Stimulated activated CD4-positive, alpha-beta T cell treated with anti-CD3 and anti-CD28 coated beads, Interleukin-15, amount 100 ng/mL, for 1 hour (primary cell): ENCODE results near the gene TBC1D9B.

ENCODE experiments used
- DNase-seq, 2 donors: peaks; one replicate each; pipeline ENCODE4 v3.0.0-alpha.2; 2020; ENCODE audit warnings: low read depth in 1 of 2, low spot score in 1 of 2

The TBC1D9B gene

DNA sequence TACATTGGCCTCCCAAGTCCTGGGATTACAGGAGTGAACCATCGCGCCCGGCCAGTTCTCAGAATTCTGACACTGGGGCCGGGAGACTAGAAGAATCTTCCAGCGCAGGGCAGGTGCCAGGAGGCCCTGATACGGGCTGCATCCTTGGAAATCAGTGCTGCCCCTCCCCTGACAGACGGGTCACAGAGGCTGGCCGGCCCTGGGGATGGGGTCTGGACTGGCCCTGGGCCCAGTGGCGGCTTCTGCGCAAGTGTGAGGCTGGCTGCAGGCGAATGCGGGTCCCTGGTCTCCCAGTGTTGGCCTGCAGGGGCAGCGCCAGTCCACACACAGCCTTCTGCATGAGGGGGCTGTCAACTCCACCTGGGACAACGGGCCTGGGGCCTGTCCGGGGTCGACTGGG lies 831 bp upstream of the TBC1D9B start:
- no peak for DNase-seq

DNA sequence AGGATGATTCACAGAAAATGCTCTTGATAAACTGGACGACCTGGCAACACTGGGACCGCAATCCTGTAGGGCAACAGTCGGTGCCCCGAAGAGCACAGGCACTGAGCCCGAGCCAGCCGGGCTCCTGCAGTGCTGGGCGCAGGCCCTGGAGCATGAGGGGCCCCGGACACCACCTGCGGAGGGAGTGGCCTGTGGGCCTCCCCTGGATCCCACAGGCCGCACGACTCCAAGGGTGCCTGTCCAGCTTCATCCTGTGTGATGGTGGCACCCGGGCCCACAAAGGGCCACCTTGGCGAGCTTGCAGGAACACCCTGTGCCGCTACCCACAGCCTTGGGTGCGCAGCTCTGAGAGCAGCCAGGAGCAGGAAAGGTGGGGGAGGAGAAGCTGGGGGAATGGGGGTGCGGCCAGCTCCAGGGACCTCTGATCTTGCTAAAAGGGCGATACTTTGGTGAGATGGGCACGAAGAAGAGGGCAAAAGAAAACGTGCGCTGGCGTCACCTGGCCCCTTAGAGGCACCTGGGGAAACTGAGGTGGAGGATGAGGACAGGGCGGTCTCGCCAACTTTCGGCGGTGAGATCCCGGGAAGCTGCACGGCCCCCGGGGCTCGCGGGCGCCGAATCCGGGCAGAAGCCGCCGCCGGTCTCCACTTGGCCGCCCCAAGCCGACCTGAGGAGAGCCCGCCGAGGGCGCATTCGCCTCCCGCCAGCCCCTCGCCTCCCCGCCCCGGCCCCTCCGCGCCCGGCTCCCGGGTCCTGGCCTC lies 722 bp downstream of the TBC1D9B start:
- DNase-seq: peak in 1 of 2 donors; percentile 8

DNA sequence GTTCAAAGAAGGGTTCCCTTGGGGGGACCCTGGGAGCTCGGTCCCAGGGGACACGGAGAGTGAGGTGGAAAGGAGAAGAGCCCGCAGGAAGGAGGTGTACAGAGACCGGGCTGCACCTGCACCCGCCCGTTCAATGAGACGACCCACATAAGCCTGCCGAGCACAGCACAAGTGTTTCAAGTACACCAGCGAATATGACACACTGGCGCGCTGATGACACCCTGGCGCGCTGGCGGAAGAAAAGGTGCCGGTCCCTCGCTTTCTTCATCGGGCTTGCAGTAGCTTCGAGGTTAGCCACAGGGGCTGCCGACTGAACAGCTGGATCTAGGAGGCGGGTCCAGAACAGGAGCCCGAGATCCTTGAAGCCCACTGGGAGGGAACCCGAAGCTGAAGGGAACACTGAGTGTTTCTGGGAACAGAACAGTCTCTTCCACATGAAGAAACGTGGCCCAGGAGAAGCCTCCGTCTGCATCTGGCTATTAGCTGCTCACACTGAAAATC lies 1.4 kb downstream of the TBC1D9B start:
- no peak for DNase-seq

DNA sequence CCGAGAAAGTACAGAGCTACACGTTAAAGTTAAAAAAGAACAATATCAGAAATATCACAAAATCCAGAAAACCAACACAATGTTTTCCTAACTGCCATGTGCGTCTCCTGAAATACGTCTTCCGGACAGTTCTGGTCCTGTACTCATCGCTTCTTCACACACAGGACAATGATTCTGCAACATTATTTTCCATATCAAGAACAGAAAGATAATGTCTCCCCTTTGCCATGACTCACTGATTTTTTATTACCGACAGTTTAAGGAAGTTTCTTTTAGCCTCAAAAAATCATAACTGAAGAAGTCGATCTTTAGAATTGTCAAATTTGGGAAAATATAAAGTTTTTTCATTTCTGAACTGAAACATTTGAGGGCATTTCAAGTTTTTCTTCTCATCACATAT lies 2.5 kb downstream of the TBC1D9B start:
- DNase-seq: no peak

DNA sequence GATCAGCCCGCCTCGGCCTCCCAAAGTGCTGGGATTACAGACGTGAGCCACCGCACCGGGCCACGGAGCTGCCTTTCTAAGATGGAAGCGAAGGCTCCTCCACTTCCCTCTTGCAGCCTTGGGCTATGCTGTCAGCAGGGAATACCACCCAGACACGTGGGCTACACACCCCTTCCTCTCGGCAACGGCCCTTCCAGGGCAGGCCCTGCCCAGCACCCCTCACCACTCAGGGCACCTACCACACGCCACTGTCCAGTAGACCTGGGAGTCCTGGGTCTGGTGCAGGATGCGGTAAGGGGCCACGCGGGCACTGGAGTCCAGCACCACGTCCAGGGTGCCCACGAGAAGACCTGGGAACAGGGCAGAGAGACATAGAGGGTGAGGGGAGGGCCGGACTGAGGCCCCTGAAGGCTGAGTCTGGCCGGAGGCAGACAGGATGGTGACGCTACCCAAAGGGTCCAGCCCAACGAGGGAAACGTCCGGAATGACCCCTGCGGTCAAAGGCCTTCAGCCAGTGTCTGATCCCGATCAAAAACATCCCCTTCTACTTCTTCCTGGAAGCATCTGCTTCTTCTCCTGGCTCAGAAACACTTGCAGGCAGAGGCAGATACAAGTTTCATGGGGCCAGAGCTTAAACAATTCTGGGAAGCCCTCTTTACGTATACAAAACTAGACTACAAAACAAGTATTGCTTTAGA lies 3.1 kb downstream of the TBC1D9B start:
- DNase-seq: no peak

DNA sequence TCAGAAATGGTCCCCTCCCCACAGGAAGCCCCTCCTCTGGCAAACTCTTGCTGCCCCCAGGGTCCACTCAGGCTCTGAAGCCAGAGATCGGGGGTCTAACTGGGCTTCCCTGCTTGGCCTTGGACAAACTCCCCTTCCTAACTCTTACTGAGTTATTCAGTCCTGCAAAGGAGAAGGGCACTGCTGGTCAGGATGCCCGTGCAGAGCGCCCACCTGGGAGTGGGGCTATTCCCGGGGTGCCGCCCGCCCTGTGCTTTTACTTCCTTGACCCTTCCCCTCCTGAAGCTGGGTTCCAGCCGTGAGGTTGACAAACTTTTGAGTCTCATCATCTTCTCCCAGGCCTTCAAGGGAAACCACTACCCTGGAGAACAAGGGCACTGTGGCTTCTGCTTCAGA lies 4.9 kb downstream of the TBC1D9B start:
- DNase-seq: no peak

DNA sequence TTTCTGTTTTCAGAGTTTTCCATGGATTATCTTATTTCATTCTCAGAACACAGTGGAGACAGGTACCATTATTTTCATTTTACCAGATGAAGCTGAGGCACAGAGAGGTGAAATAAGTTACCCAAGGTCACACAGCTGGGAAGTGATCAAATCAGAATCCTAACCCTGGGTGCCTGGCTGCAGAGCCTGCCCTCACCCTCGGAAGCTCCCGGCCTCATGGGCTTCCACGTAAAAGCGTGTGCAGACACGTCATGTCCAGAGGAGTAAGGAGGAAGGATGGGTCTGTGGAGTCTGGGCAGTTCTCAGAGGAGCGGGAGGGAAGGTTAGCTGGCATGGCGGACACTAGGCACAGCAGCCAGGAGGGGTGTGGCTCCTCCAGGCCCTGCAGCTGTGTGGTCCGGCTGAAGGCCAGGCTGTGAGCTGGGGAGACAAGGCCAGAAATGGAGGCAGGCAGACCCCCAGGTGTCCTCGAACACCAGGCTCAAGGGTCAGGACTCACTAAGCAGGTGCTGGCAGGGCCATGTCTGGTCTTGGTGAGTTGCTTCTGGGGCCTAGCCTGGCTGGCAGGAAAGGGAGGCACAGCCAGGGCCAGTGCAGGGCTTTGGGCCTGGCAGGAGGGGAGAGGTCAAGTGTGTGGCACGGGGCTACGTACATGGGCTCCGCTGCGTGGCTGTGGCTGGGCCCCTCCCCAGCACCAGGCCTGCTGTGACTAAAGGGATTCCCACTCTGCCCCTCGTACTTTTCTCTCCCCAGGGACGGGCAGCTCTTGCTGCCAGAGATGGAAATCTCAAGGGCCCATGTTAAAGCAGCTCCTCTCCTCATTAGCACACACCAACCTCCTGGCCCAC lies 5.6 kb downstream of the TBC1D9B start:
- DNase-seq: no peak

DNA sequence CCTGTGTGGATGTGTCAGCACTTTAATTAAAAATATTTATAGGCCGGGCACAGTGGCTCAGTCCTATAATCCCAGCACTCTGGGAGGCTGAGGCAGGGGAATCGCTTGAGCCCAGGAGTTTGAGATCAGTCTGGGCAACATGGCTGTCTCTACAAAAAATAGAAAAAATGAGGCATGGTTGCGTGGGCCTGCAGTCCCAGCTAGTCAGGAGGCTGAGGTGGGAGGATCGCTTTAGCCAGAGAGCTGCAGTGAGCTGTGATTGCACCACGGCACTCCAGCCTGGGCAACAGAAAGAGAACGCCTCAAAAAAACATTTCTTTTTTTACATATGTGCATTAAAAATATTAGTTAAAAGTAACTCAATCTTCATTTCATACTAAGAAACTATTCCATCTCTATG lies 6.2 kb downstream of the TBC1D9B start:
- DNase-seq: no peak

DNA sequence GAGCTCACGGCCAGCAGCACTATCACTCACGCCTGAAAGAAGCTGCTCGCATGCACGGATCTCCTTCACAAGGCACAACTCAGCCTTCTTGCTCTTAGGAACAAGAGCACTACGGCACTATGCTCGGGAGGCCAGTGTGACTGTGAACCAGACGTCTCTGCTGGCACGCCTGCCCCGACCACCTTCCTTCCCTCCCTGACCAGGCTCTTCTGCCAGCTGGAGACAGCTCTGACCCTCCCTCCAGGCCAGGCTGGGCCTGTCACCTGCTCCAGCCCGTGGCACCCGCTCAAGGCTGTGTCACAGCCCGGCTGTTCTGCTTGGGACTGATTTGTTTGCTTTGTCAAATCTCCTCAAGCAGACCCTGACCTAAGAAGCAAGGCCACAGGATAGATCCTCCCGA lies 7.0 kb downstream of the TBC1D9B start:
- DNase-seq: no peak

DNA sequence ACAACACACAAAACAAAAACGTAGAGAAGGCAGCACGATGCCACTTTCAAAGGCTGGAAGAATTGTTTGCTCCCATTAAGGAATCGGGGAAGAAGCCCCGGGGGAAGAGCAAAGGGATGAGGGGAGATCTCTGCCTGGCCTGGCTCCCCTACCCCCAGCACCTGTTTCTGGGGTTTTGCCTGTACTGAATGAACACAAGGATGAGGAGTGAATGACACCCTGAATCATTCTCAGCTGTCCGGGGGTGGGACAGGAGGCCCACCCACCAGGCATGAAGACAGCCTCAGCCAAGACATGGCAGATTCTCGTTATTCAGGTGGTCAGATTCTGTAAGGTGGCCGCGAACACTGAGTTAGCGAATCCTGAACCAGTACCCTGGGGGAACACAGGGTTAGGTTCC lies 7.5 kb downstream of the TBC1D9B start:
- no peak for DNase-seq

DNA sequence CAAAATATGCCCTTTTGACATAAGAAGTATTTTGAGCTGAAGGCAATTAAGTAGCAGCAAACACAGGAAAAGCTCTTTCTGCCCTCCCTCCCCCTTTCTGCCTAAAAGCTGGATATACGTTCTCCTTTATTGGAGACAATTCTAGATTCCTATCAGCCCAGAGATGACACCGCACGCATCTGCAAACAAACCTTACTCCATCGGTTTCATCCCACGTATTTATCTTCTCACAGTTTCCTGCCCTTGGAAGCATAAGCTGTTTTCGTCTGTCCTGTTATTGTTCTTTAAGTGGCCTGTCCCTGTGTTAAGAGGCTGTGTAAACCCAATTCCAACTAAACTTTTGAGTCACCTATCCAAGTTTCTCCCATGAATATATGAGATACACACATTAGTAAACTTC lies 11.8 kb downstream of the TBC1D9B start:
- DNase-seq: no peak

DNA sequence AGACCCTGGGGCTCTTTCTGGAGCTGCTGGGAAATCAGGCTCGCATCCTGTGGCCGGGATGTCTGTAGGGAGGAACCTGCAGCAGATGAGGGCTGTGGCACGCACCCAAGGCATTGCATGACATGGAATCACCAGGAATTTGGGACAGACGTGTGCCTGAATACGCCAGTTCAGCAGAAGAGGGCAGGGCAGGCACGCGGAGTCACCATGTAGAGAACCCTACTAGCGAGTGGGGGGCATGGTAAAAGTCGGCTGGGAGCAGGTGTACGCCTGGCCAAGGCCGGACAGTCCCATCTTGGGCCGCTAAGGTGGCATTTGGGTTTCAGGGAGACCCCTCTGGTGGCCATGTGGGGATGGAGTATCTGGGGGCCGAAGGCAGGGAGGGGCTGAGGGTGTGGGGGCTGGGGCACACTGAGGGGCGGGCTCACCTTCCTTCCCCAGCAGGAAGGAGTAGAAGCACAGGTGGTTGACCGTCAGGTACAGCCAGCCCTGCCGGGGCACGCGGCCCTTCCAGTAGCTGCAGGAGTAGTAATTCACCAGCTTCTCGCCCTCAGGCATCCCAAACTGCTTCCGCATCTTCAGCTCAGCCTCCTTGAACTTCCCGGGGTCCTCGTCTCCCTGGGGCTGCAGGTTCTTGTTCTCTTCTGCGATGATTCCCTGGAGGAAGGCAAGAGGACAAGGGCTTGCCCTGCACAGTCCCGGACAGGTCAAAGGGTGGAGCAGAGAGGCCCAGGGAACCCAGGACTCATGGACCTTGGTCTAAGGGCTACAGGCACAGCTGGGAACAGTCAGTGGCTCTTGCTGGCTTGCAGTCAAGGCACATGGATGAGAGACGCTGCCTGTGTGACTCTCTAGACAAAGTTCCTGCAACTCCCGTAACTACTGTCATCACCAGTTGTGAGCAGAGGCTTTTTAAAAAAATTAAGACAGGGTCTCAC lies 13.5 kb downstream of the TBC1D9B start:
- DNase-seq: no peak

DNA sequence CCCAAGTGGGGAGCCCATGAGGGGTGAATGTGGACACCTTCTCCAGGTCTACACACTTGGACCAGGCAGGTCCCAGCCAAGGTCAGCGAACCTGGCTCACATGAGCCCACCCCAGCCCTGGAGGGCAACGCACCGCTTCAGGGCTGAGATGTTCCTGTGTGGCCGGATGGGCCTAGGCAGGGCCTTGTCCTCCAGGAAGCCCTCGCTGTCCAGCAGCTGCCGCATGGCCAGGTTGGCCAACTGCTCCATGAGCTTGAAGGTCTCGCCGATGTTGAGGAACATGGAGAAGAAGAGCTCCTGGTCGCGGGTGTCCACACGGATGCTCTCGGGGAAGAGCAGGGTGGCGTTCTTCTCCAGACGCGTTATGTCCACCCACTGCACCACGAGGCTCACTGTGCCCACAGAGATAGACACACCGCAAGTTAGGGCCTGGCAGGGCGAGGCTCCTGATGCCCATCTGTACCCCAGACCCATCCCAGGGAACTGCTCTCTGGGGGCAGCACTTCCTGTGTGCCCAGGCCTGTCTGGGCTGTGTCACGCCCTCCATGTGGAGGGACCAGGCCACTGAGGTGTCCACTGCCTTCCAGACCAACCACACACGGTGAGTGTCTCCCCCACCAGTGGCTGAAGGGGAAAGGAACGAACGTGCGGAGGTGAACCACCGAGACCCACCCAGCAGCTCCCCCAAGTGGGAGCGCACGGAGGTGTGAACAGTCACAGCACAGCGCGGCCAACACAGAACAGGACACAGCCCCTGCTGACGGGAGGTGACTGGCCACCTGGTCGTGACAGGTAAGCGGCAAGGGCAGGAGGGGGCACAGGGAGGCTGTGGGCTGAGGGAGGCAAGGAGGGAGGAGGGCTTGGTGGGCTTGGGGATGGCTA lies 14.4 kb downstream of the TBC1D9B start:
- DNase-seq: no peak

DNA sequence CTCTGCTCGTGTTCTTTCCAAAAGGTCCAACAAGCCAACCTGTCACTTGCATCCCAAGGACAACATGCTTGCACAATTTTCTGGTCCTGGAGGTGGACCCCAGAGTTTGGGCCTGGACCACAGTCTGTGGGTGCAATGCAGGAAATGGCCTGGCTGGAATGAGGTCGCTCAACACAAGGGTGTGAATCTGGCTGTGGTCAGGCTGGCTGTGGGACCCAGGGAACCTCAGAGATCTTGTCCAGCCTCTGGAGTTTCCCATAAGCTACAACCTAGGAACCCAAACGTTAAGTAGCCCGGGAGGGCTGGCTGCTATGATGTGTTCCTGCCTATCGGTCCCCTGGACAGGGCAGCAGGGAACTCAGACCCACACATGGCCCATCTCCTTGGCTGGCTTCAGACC lies 15.4 kb downstream of the TBC1D9B start:
- no peak for DNase-seq

DNA sequence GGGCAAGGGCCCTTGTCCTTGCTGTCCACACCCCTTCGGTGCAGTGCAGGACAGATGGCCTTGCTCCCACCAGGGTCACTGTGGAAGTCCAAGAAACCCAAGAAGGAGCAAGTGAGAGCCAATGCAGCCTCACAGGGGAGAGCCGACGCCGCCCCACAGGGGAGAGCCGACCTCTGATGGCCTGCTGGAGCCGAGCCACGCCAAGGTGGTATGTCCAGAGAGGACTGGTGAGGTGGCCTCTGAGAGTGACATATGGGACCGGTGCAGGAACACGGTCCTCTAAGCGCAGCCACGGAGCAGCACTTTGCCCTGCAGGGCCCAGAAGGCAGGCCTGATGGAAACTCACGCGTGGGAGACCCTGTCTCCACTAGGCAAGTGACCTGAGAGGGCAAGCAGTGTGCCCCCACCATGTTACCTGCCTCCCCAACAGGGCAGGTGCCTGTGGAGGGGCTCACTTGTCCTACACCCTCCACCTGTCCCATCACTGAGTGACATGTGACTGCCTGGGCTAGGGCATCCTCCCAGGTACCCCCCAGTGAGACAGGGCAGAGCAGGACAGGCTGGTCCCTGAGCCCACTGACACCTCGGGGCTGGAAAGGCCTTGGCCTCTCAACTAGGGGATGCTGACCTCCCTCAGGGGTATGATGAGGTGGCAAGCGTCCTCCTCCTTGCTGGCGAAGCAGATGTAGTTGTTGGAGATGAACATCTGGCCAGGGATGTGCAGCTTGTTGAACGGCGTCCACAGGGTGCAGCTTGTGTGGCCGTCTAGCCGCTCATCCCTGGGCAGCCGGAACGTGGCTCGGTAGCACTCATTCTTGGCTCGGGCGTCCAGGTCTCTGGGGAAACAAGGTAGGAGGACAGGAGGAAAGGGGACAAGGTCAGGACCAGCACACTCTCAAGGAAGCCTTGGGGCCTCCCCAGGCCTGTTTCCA lies 16.7 kb downstream of the TBC1D9B start:
- DNase-seq: no peak

DNA sequence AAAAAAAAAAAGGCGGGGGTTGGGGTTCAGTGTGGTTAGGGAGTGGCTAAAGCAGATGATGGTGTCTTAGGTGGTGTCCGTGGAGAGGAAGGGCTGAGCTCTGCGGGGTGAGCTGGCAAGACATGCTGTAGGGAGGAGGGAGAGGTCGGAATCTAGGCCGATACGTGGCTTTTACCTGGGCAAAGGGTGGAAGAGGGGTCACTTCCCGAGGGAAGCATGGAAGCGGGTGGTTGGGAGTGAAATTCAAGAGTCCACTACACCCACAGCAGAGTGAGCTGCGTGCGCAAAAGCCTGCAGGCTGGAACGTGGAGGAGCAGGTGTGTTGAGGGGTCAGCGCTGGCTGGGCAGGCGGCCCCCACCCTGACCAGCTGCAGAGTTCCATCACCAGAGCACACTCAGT lies 17.8 kb downstream of the TBC1D9B start:
- DNase-seq: no peak

DNA sequence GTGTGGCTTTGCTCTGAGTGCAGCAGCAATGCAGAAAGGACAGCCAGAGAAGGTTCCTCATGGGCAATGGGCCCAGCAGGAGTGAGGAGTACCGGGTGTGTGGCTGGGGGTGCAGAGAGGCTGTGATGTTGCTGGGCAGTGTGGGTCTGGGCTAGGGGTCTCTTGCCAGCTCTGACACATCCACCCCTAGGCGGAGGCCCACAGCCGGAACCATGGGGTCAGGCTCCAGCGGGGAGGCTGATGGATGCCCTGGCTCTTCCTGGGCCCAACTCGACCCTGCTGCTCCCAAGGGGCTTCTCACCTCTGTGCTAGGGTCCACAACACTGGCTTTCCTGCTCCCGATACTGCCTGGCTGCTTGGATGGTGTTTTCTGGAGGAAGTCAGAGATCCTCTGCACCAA lies 19.9 kb downstream of the TBC1D9B start:
- DNase-seq: no peak

DNA sequence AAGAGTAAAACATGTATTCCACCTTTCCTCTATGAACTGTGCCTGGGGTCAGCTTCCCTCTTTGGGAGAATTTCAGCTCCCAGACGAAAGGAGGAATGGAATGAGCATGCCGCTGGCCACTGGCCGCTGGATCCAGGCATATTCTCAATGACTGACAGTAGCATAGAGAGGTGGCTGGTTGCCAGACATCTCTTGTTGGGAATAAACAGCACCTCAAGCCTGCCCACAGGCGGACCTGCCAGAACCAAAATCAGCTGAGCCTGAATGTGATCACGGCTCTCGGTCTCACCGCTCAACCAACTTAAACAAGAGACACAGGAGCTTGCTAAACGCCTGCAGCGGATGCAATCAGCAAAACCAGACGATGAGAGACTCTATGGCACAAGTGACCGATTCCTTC lies 20.6 kb downstream of the TBC1D9B start:
- no peak for DNase-seq
